ENCODE results near the gene PARP14. TPM values are rescaled to one million over a fixed set of nuclear protein-coding genes. Genes with fewer than 3 reads are reported as not detected.

Gene PARP14
- total and polyA plus RNA-seq, 2 donors (not counting 1 experiment from before 2014, with no cell fraction given), result 113 to 188 TPM

GRCh38 chr3:122774564-122774963 is 93.9 kb downstream of the PARP14 start:
- no peak overlapping the region for H3K9ac ChIP-seq (ENCODE audit: low read length)
- H3K4me2 ChIP-seq (replicated peaks; ENCODE audit: low read depth, low read length, poor library complexity, severe bottlenecking), result no peak overlapping the region
- no peaks in the 10 kb centered on the region for H3K9me3 ChIP-seq (ENCODE audit: control extremely low read depth in 1 of 3, control insufficient read depth in 2 of 3, insufficient read depth in 1 of 3, low read length in 2 of 3)

More at GRCh38 chr3:122774564-122774963, 93.9 kb downstream of the PARP14 start:
- no peak overlapping the region for H3K4me3 ChIP-seq (ENCODE audit: control extremely low read depth in 1 of 5, extremely low read depth in 1 of 5, insufficient read depth in 1 of 5, low read depth in 2 of 5, low read length in 4 of 5)
- peaks cover 16% of the 10 kb centered on the region for H3K4me1 Mint-ChIP-seq
- H3K4me3 Mint-ChIP-seq, result no peak overlapping the region
- intact Hi-C loops (cut with micrococcal nuclease), result no loop called here
- H3K27ac Mint-ChIP-seq, result peak overlapping the region; percentile 51
- ATAC-seq (ENCODE audit: low read depth) (no peak), DNase-seq (no peak)
- CTCF ChIA-PET, result interaction anchor here (2.1 kb wide), 1 partner anchor 16 kb away, joined by 6 read pairs; no protein-coding TSS in a partner anchor
- H4K20me1 ChIP-seq (ENCODE audit: control insufficient read depth, insufficient read depth, low read length, poor library complexity, severe bottlenecking), result no peaks in the 10 kb centered on the region
- H3K27me3 ChIP-seq (replicated peaks in 1 of 4; ENCODE audit: control extremely low read depth in 1 of 4, control insufficient read depth in 3 of 4, insufficient read depth in 4 of 4, low read length in 3 of 4), result no peaks in the 10 kb centered on the region
- POLR2A ChIA-PET, result no interaction called here
- no peaks in the 10 kb centered on the region for H3K27me3 Mint-ChIP-seq
- 89% methylated on average over 3 of the region's 3 CpGs for WGBS (ENCODE audit: insufficient coverage)
- H3K36me3 ChIP-seq (replicated peaks in 1 of 2; ENCODE audit: control extremely low read depth in 1 of 2, control insufficient read depth in 1 of 2, extremely low read depth in 1 of 2, insufficient read depth in 2 of 2, low read length in 1 of 2), result peaks cover 0 to 2% of the 10 kb centered on the region in 2 experiments
- no peaks in the 10 kb centered on the region for H3K79me2 ChIP-seq (ENCODE audit: control insufficient read depth, insufficient read depth, low read length)
- H3K9me3 Mint-ChIP-seq (ENCODE audit: insufficient read depth), result no peaks in the 10 kb centered on the region
- H2AFZ ChIP-seq (ENCODE audit: insufficient read depth, low read depth, low read length, poor library complexity, severe bottlenecking), result no peak overlapping the region
- peaks cover 5 to 9% of the 10 kb centered on the region in 2 donors for H3K4me1 ChIP-seq (ENCODE audit: control insufficient read depth in 2 of 2, insufficient read depth in 2 of 2, low read length in 2 of 2)
- H3K27ac ChIP-seq (ENCODE audit: low read length in 2 of 2), result peak overlapping the region in 1 of 2 donors; percentile 61
- no peak for TF ChIP-seq CTCF (IDR thresholded peaks at IDR 0.05)
- no peak for TF ChIP-seq EZH2 (IDR thresholded peaks at IDR 0.05; ENCODE audit: borderline replicate concordance, insufficient read depth, low read depth, low read length, poor library complexity, severe bottlenecking)
